ENCODE data around the gene FPR2. TPM values are rescaled to one million over a fixed set of nuclear protein-coding genes. Genes with fewer than 3 reads are reported as not detected.

The FPR2 gene
- total and polyA plus RNA-seq, 2 donors (not counting 3 experiments of a cell fraction or from before 2014, with no cell fraction given): not detected

DNA sequence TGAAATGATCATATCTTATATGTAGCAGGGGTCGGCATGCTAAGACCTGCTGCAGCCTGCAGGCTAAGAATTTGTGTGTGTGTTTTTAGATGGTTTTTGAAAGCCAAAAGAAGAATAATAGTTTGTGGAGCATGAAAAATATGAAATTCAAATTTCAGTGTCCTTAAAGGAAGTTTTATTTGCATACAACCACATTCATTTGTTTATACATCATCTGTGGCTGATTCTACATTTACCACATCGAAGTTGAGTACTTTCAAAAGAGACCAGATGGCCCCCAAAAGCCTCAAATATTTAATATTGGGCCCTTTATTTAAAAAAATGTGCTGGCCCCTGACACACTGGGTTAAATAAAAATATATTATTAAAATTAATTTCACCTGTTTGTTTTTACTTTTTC, 38.5 kb upstream of the FPR2 start:
- H3K9ac ChIP-seq (replicated peaks; ENCODE audit: extremely low read depth, insufficient read depth, low read length): no peak overlapping the region
- FAIRE-seq: no peak
- H2AFZ ChIP-seq (ENCODE audit: low read depth, low read length): no peak overlapping the region
- no peaks in the 10 kb centered on the region for H3K4me1 ChIP-seq (ENCODE audit: control insufficient read depth, extremely low read depth, insufficient read depth, low read length)
- no peak for DNase-seq (ENCODE audit: low read depth, low spot score)
- H3K9me3 ChIP-seq (replicated peaks; ENCODE audit: control insufficient read depth, insufficient read depth, low read length): no peaks in the 10 kb centered on the region
- H3K27ac ChIP-seq (ENCODE audit: insufficient read depth, low read depth, low read length): no peak overlapping the region
- no TSS peak for BruUV-seq (replicated peaks)
- no peaks in the 10 kb centered on the region for H4K20me1 ChIP-seq (replicated peaks; ENCODE audit: control insufficient read depth, extremely low read depth, insufficient read depth, low read length)
- no peaks in the 10 kb centered on the region for H3K79me2 ChIP-seq (ENCODE audit: control insufficient read depth, insufficient read depth, low read length)
- no peaks in the 10 kb centered on the region for H3K9me1 ChIP-seq (replicated peaks; ENCODE audit: control insufficient read depth, extremely low read depth, insufficient read depth, low read length)
- ChIA-PET CTCF (no interaction called here), POLR2A (no interaction called here)
- TF ChIP-seq POLR2AphosphoS5 (IDR thresholded peaks at IDR 0.05; ENCODE audit: insufficient read depth, low read depth, low read length): no peak
- TF ChIP-seq, protein P1, sequence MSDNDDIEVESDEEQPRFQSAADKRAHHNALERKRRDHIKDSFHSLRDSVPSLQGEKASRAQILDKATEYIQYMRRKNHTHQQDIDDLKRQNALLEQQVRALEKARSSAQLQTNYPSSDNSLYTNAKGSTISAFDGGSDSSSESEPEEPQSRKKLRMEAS (IDR thresholded peaks at IDR 0.05; ENCODE audit: insufficient read depth, insufficient read length): no peak
- TF ChIP-seq, protein P2, sequence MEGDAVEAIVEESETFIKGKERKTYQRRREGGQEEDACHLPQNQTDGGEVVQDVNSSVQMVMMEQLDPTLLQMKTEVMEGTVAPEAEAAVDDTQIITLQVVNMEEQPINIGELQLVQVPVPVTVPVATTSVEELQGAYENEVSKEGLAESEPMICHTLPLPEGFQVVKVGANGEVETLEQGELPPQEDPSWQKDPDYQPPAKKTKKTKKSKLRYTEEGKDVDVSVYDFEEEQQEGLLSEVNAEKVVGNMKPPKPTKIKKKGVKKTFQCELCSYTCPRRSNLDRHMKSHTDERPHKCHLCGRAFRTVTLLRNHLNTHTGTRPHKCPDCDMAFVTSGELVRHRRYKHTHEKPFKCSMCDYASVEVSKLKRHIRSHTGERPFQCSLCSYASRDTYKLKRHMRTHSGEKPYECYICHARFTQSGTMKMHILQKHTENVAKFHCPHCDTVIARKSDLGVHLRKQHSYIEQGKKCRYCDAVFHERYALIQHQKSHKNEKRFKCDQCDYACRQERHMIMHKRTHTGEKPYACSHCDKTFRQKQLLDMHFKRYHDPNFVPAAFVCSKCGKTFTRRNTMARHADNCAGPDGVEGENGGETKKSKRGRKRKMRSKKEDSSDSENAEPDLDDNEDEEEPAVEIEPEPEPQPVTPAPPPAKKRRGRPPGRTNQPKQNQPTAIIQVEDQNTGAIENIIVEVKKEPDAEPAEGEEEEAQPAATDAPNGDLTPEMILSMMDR (IDR thresholded peaks at IDR 0.05; ENCODE audit: extremely low read depth in 1 of 2, insufficient read depth in 1 of 2, low read depth in 1 of 2, low read length in 2 of 2): no peak
- TF ChIP-seq EZH2 (IDR thresholded peaks at IDR 0.05; ENCODE audit: borderline replicate concordance, low read depth, low read length, severe bottlenecking): no peak
- TF ChIP-seq JUN (IDR thresholded peaks at IDR 0.05; ENCODE audit: borderline replicate concordance, insufficient read depth, insufficient read length, low read depth): no peak
- no peak for TF ChIP-seq FOS (IDR thresholded peaks at IDR 0.05; ENCODE audit: borderline replicate concordance, insufficient read depth, low read length)
- no peak for TF ChIP-seq MYC (IDR thresholded peaks at IDR 0.05; ENCODE audit: low read depth, low read length)
- no peak for TF ChIP-seq POLR2A (IDR thresholded peaks at IDR 0.05; ENCODE audit: low read depth, low read length)
- no peaks in the 10 kb centered on the region for H3K36me3 ChIP-seq (ENCODE audit: control insufficient read depth in 2 of 2, extremely low read depth in 1 of 2, insufficient read depth in 2 of 2, low read length in 2 of 2)
- H3K4me3 ChIP-seq (replicated peaks in 1 of 3; ENCODE audit: insufficient read depth in 1 of 3, low read depth in 1 of 3, low read length in 3 of 3): no peak overlapping the region
- intact Hi-C loops (cut with micrococcal nuclease): no loop called here
- dilution Hi-C loops (cut with MboI; ENCODE audit: extremely low pct_ligation_motif_present, low sequenced_read_pairs): no loop called here
- peaks cover 18 to 32% of the 10 kb centered on the region in 2 experiments for H3K27me3 ChIP-seq (ENCODE audit: control insufficient read depth in 2 of 2, insufficient read depth in 2 of 2, low read length in 2 of 2)
- H3K4me2 ChIP-seq (ENCODE audit: insufficient read depth, low read length): no peak overlapping the region

Measured in endothelial cell of umbilical vein (primary cell).